K562 (cell line): ENCODE data around the gene PPOX. TPM values are rescaled to one million over a fixed set of nuclear protein-coding genes. Genes with fewer than 3 reads are reported as not detected.

Source experiments
- ATF7 ChIP-seq: fragments of 450-650 bp; IDR thresholded peaks from 2 replicates; pipeline ENCODE4 v1.7.1; 2014; ENCODE audit warnings: mild to moderate bottlenecking, moderate library complexity
- HLTF ChIP-seq: fragments of 450-650 bp; IDR thresholded peaks from 2 replicates; pipeline ENCODE4 v1.6.1; 2016
- MCM2 ChIP-seq: fragments of 450-650 bp; IDR thresholded peaks from 2 replicates; pipeline ENCODE4 v1.6.1; 2017; ENCODE audit warnings: low read depth, mild to moderate bottlenecking
- NFE2 ChIP-seq: IDR thresholded peaks from 2 replicates; pipeline ENCODE4 v1.6.1; 2014; ENCODE audit warnings: antibody characterized with exemption, low read depth
- REST ChIP-seq, 2 experiments: fragments of 450-650 bp; formaldehyde crosslinking in 1 of 2; IDR thresholded peaks; 2 replicates each; pipeline versions ENCODE4 v1.4.0 to v1.6.1; 2014 to 2020; ENCODE audit warnings: mild to moderate bottlenecking in 2 of 2, borderline replicate concordance in 1 of 2, low read depth in 1 of 2
- STAT6 ChIP-seq: sonication (generic); formaldehyde crosslinking; IDR thresholded peaks from 2 replicates; pipeline ENCODE4 v1.8.1; 2023; ENCODE audit warnings: mild to moderate bottlenecking, missing genetic modification reagents
- ZFX ChIP-seq: sonication (generic); formaldehyde crosslinking; IDR thresholded peaks from 2 replicates; pipeline ENCODE4 v1.8.0; 2022; ENCODE audit warnings: mild to moderate bottlenecking, missing genetic modification reagents, moderate library complexity
- ZHX1 ChIP-seq: fragments of 150-350 bp; conservative IDR thresholded peaks from 2 replicates; pipeline ENCODE4 v1.6.1; 2014; ENCODE audit warnings: low read length
- ZNF165 ChIP-seq: fragments of 250-450 bp; sonication (Bioruptor Pico); IDR thresholded peaks from 2 replicates; pipeline ENCODE4 v1.4.0; 2020; ENCODE audit warnings: borderline replicate concordance
- ZNF277 ChIP-seq: fragments of 250-450 bp; sonication (Bioruptor Pico); IDR thresholded peaks from 2 replicates; pipeline ENCODE4 v1.8.0; 2022; ENCODE audit warnings: inconsistent platforms, mild to moderate bottlenecking, moderate library complexity, borderline replicate concordance
- ZNF324 ChIP-seq: fragments of 250-450 bp; sonication (Bioruptor Pico); IDR thresholded peaks from 2 replicates; pipeline ENCODE4 v1.4.0; 2020; ENCODE audit warnings: mild to moderate bottlenecking
- polyA plus RNA-seq, 8 experiments: library from polyadenylated mRNA; depleted of rRNA in 4 of 8; stranded (reverse) in 5 of 8; unstranded in 3 of 8; fragments of >200 nt; fragmentation: Nextera tagmentation in 2 of 8; fragmentation: Illumina TruSeq in 1 of 8; extraction: Ambion mirVana in 2 of 8; extraction: Trizol in 1 of 8; gene quantifications; 2 replicates each; pipeline versions ENCODE4 v1.2.1 to v1.2.3, GENCODE V29; 2011 to 2014; ENCODE audit warnings: inconsistent platforms in 1 of 8, missing spikeins in 1 of 8
- total RNA-seq, 7 experiments: library from RNA; depleted of rRNA in 6 of 7; stranded (reverse); fragments of >200 nt in 6 of 7; fragmentation: Illumina TruSeq in 2 of 7; extraction: Trizol in 2 of 7; gene quantifications; 2 replicates each; pipeline versions ENCODE4 v1.2.1 to v1.2.3, GENCODE V29; 2011 to 2021; ENCODE audit warnings: low replicate concordance in 1 of 7

Gene PPOX
- total and polyA plus RNA-seq, 9 of the 15 experiments (the other 6 are each of a cell fraction or from before 2014, with no cell fraction given): 17.0 to 57.1 (median 38.9) TPM

- TF ChIP-seq REST (IDR thresholded peaks at IDR 0.05; ENCODE audit: borderline replicate concordance) (peak; percentile 26; the same call in 1 of the 2 replicates), REST (CRISPR knock-in tag; IDR thresholded peaks at IDR 0.05; ENCODE audit: low read depth) (no peak; the same call in 1 of the 2 replicates), ZNF277 (CRISPR knock-in tag) (no peak), ATF7 (peak; percentile 87), MCM2 (no peak), ZNF165 (CRISPR knock-in tag) (no peak), STAT6 (CRISPR knock-in tag) (no peak), NFE2 (peak; percentile 17; the same call in 1 of the 2 replicates), ZFX (CRISPR knock-in tag) (peak; percentile 95), ZNF324 (CRISPR knock-in tag) (no peak), ZHX1 (no peak), HLTF (peak; percentile 62; the same call in 1 of the 2 replicates)
Measured at GRCh38 chr1:161165742-161166668, at the start of gene PPOX (continued).
